Activated CD4-positive, alpha-beta T cell treated with anti-CD3 and anti-CD28 coated beads, Interleukin-2, amount 50 U/mL, for 24 hours (primary cell): ENCODE data around the gene FFAR3.

Source experiments
- DNase-seq, 2 donors: peaks; one replicate each; pipeline ENCODE4 v3.0.0-alpha.2; 2020; ENCODE audit warnings: low read depth in 1 of 2, low spot score in 1 of 2

Gene FFAR3, protein sequence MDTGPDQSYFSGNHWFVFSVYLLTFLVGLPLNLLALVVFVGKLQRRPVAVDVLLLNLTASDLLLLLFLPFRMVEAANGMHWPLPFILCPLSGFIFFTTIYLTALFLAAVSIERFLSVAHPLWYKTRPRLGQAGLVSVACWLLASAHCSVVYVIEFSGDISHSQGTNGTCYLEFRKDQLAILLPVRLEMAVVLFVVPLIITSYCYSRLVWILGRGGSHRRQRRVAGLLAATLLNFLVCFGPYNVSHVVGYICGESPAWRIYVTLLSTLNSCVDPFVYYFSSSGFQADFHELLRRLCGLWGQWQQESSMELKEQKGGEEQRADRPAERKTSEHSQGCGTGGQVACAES

GRCh38 chr19:35357867-35358573, at the start of gene FFAR3:
Gene FFAR3 (plus strand): TSS chr19:35358460. CDS start chr19:35358891, 431 bp downstream.
- DNase-seq: no peak

- DNase-seq: no peak
Observed at GRCh38 chr19:35308910-35309309, 49.4 kb upstream of the FFAR3 start.

DNA sequence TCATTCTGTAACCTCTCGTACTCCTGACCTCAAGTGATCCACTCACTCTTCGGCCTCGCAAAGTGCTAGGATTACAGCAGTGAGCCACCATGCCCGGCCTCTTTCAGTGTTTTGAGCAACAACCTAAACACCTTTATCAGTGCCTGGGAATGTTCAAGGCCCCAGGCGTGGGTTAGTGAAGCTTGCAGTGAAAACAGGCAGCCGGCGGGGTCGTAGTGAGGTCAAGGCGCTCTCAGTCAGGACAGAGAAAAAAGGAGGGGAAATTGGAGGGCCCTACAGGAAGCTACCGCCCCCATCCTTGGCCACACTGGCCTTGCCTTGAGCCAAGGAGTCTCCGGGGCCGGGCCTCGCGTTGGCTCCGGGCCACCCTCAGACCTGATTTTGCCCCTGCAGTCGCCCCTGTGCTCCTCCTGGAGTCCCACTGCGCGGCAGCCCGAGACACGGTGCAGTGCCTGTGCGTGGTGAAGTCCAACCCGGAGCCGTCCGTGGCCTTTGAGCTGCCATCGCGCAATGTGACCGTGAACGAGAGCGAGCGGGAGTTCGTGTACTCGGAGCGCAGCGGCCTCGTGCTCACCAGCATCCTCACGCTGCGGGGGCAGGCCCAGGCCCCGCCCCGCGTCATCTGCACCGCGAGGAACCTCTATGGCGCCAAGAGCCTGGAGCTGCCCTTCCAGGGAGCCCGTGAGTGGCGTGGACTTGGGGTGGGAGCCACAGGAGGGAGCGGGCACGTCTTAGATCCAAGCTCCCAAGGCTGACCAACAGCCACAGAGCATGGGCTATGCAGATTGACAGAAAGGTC, 48.6 kb upstream of the FFAR3 start:
- DNase-seq: no peak

DNA sequence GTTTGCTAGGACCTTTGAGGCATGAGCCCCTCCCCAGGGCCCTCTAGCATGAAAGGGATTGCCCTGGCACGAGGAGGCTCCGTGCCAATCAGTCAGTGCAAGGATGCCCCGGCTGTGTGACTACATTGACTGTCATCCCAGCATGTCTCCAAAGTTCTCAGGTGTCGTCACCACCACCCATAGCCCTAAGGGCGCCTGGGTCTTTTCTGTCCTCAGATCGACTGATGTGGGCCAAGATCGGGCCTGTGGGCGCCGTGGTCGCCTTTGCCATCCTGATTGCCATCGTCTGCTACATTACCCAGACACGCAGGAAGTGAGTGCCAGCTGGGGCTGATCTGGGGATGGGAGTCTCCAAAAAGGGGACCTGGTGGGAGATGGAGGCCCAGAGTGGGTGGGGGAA, 47.9 kb upstream of the FFAR3 start:
- no peak for DNase-seq

DNA sequence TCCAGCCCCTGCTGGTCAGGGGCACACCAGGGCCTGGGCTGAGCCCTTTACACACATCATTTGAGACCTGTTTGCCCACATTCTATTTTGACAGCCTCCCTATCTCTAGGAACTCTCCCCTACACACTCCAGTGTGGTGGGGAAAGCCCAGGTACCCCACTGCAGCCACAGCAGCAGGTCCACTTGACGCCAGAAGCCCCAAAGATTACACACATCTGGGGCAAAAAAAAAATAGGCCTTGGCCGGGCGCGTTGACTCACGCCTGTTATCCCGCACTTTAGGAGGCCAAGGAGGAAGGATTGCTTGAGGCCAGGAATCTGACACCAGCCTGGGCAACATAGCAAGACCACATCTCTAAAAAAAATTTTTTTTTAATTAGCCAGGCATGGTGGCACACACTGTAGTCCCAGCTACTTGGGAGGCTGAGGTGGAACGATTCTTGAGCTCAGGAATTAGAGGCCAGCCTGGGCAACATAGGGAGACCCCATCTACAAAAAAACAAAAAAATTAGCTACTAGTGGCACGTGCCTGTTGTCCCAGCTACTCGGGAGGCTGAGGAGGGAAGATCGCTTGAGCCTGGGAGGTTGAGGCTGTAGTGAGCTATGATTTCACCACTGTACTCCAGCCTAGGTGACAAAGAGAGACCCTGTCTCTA, 47.3 kb upstream of the FFAR3 start:
- no peak for DNase-seq

DNA sequence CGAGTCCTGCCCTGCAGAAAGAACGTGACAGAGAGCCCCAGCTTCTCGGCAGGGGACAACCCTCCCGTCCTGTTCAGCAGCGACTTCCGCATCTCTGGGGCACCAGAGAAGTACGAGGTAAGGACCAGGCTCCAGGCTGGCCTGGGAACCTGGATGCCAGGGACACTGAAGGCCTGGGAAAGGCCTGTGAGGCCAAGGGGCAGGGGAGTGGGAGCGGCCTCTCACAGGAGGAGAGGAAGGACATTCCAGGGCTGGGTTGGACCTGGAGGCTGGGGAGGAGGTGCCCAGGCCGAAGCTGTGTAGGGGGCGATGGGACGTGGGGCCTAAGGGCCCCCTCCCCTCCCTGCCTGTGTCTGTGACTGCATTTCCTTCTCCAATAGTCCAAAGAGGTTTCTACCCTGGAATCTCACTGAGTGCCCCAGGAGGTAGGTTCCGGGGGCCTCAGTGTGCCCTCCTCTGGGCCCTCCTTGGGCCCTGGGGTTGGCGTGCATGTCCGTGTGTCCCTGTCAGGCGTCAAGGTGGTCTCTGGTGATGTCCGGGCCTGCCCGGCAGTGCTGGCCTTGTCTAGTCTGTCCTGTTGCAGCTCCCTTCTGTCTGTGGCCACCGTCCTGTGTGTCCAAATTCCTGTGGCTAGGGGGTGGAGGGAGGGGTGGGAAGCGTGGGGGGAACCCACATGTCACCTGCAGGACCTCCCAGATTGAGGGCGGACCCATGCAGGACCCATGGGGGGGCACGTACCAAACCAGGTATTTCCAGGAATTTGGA, 46.2 kb upstream of the FFAR3 start:
- no peak for DNase-seq

DNA sequence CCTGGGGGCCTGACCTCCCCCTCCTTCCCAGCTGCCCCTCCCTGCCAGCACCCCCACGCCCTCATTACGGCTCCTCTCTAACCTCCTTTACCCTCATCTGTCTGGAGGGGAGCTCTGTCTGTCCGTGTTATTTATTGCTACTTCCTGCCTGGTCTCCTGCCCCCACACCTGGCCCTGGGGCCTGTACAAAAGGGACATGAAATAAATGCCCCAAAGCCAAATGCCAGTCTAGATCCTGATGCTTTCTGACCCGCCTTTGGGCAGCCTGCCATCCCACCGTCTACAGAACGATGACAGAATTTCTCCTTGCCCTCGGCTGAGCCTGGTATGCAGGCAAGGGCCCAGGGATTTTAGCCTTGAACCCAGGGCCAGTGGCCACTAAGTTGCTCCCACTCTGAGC, 44.7 kb upstream of the FFAR3 start:
- no peak for DNase-seq

- DNase-seq: no peak
Observed at GRCh38 chr19:35314031-35314430, 44.2 kb upstream of the FFAR3 start.

- DNase-seq: no peak
Observed at GRCh38 chr19:35314858-35315470, 43.3 kb upstream of the FFAR3 start.

GRCh38 chr19:35315883-35316282, 42.4 kb upstream of the FFAR3 start:
- no peak for DNase-seq

GRCh38 chr19:35316560-35316959, 41.7 kb upstream of the FFAR3 start:
- no peak for DNase-seq

GRCh38 chr19:35317464-35318043, 40.7 kb upstream of the FFAR3 start:
- no peak for DNase-seq

- DNase-seq: no peak
Observed at GRCh38 chr19:35318679-35319448, 39.4 kb upstream of the FFAR3 start.

GRCh38 chr19:35320065-35320713, 38.1 kb upstream of the FFAR3 start:
- no peak for DNase-seq

DNA sequence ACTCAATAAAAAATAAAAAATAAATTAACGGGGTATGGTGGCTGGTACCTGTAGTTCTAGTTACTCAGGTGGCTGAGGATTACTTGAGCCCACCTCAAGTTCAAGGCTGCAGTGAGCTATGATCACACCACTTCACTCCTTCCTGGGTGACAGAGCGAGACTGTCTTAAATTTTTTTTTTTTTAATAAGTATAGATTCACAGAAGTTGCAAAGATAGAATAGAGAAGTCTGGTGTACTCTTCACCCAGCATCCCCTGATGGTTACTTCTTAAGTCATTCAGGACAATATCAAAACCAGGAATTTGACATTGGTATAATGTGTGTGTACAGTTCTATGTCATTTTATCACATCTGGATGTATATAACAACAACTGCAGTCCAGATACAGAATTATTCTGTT, 37.0 kb upstream of the FFAR3 start:
- DNase-seq: no peak

- DNase-seq: no peak
Observed at GRCh38 chr19:35322014-35322413, 36.2 kb upstream of the FFAR3 start.

DNA sequence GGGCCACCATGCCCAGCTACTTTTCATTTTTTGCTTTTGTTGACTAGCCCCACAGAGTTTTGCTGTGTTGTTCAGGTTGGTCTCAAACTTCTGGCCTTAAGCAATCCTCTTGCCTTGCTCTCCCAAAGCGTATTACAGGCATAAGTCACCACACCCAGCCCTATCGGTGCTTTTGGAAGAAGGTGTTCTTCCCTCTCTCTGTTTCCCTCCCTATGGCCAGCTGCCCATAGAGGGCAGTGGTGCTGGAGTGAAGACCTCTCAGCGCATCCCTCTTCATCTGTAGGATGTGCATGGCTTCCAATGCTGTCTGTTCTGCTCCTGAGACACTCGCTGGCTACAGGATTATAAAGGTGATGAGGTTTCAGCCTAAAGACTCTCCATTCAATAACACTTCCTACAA, 30.6 kb upstream of the FFAR3 start:
- no peak for DNase-seq

DNA sequence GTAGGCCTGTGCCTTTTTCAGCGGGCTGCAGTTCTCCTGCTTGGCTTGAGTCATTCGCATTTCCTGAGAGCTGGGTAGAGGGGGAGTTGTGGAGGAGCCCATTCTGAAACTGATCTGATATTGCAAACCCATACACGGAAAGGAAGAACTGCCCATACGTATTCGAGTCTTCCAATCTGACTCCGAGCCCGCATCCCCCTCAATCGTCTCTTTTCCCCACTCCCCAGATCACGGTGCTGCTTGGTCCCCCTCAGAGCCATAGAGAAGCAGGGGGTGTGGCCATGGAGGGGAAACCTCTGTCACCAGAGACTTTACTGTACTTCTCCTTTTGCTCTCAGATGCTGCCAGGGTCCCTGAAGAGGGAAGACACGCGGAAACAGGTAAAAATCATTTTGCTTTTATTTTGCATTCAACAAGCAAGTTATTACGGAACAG, 29.4 kb upstream of the FFAR3 start, which contains the start of gene CD22:
CD22 (plus strand) TSS at position 337 of the 435 bp plus-strand sequence. CDS start 2,854 bp downstream, outside the sequence.
- DNase-seq: no peak
